Natural killer cell (primary cell): Measurements from ENCODE around the gene F12. TPM values are rescaled to one million over a fixed set of nuclear protein-coding genes. Genes with fewer than 3 reads are reported as not detected.

Experiments
- ATAC-seq, 3 donors: fragments of 150-1000 bp in 2 of 3; fragments of 200-7000 bp in 1 of 3; cut with Tn5 transposase; 1 replicate in 1 of 3; 2 replicates in 2 of 3; pipeline ENCODE4 v1.10.0; 2021; ENCODE audit warnings: mild to moderate bottlenecking in 2 of 3, moderate library complexity in 2 of 3
- DNase-seq, 2 donors: peaks; one replicate each; pipeline versions ENCODE4 v3.0.0 to v3.0.0-alpha.2; 2013 to 2021; ENCODE audit warnings: mixed read lengths in 1 of 2
- H3K27ac ChIP-seq: one replicate; pipeline ENCODE4 v1.5.1; 2013; ENCODE audit warnings: mild to moderate bottlenecking, low read length
- H3K27me3 ChIP-seq: one replicate; pipeline ENCODE4 v1.6.1; 2013; ENCODE audit warnings: low read length; ENCODE audit not compliant: control insufficient read depth, insufficient read depth
- H3K36me3 ChIP-seq: one replicate; pipeline ENCODE4 v1.6.1; 2013; ENCODE audit warnings: low read length; ENCODE audit not compliant: control insufficient read depth, insufficient read depth
- H3K4me1 ChIP-seq: one replicate; pipeline ENCODE4 v1.6.1; 2013; ENCODE audit warnings: low read length; ENCODE audit not compliant: control insufficient read depth, insufficient read depth
- H3K4me3 ChIP-seq: one replicate; pipeline ENCODE4 v1.5.1; 2013; ENCODE audit warnings: low read length
- H3K9me3 ChIP-seq: one replicate; pipeline ENCODE4 v1.6.1; 2013; ENCODE audit warnings: low read length; ENCODE audit not compliant: control insufficient read depth, insufficient read depth
- H3K27ac Mint-ChIP-seq, 2 donors: one replicate each; pipeline ENCODE4 v1.8.0; 2022; ENCODE audit warnings: mild to moderate bottlenecking in 2 of 2, mixed read lengths in 2 of 2, moderate library complexity in 1 of 2
- H3K27me3 Mint-ChIP-seq, 2 donors: one replicate each; pipeline ENCODE4 v1.8.0; 2022; ENCODE audit warnings: low read depth in 2 of 2, mixed read lengths in 2 of 2
- H3K36me3 Mint-ChIP-seq: one replicate; pipeline ENCODE4 v1.8.0; 2022; ENCODE audit warnings: mixed read lengths
- H3K4me1 Mint-ChIP-seq, 2 donors: one replicate each; pipeline ENCODE4 v1.8.0; 2022; ENCODE audit warnings: mixed read lengths in 2 of 2
- H3K4me3 Mint-ChIP-seq: one replicate; pipeline ENCODE4 v1.8.0; 2022; ENCODE audit warnings: mild to moderate bottlenecking, moderate library complexity, mixed read lengths
- H3K9me3 Mint-ChIP-seq, 2 donors: one replicate each; pipeline ENCODE4 v1.8.0; 2022; ENCODE audit warnings: mixed read lengths in 2 of 2
- CTCF ChIP-seq: fragments of 200-600 bp; IDR thresholded peaks from one replicate; pipeline ENCODE4 v1.8.0; 2022; ENCODE audit warnings: antibody characterized with exemption
- WGBS: methylation state at CpG from one replicate; pipeline ENCODE4 v1.1.7; 2013; ENCODE audit warnings: missing lambda C conversion rate; ENCODE audit not compliant: insufficient coverage; 5-methylcytosine and 5-hydroxymethylcytosine counted together
- intact Hi-C: fragments of 100-400 bp; cut with micrococcal nuclease; formaldehyde crosslinking; loops from one replicate; pipeline ENCODE4 v1.14.2; 2022
- total RNA-seq, 4 donors: library from RNA; stranded (reverse); fragments of 120-200 nt in 1 of 4; gene quantifications; one replicate each; pipeline versions ENCODE4 v1.2.3 to v1.2.4, GENCODE V29; 2013 to 2022

Gene F12
- total RNA-seq, 3 donors from 2014 or later (not counting 1 experiment from before 2014, with no cell fraction given): 0.66 to 1.7 (median 0.93) TPM

GRCh38 chr5:177354711-177355110, 54.7 kb downstream of the F12 start:
- H3K27ac ChIP-seq: no peak overlapping the region
- DNase-seq (no peak), ATAC-seq (no peak)
- H3K27me3 Mint-ChIP-seq: no peaks in the 10 kb centered on the region
- H3K27me3 ChIP-seq: no peaks in the 10 kb centered on the region
- H3K9me3 ChIP-seq: no peaks in the 10 kb centered on the region
- H3K4me1 ChIP-seq: peaks cover 66% of the 10 kb centered on the region
- TF ChIP-seq CTCF: no peak
- H3K27ac Mint-ChIP-seq: peak overlapping the region; percentile 7 to 23
- no peaks in the 10 kb centered on the region for H3K9me3 Mint-ChIP-seq
- no peak overlapping the region for H3K4me3 Mint-ChIP-seq
- H3K4me3 ChIP-seq: no peak overlapping the region
- H3K36me3 ChIP-seq: peaks cover 4% of the 10 kb centered on the region
- WGBS: 88% methylated on average over 3 of the region's 3 CpGs
- H3K4me1 Mint-ChIP-seq: peaks cover 68 to 73% of the 10 kb centered on the region in 2 donors
- no peaks in the 10 kb centered on the region for H3K36me3 Mint-ChIP-seq
- intact Hi-C loops: loop anchor here (5.0 kb wide), 2 partner anchors 38 to 42 kb away; partner anchors contain the start of gene MXD3

GRCh38 chr5:177354256-177354655, 55.1 kb downstream of the F12 start:
- Mint-ChIP-seq H3K4me1 (peaks cover 68 to 73% of the 10 kb centered on the region in 2 donors), H3K27me3 (no peaks in the 10 kb centered on the region), H3K4me3 (no peak overlapping the region), H3K27ac (peak overlapping the region; percentile 7 to 23), H3K36me3 (no peaks in the 10 kb centered on the region), H3K9me3 (no peaks in the 10 kb centered on the region)
- TF ChIP-seq CTCF: no peak
- Histone ChIP-seq H3K4me3 (no peak overlapping the region), H3K9me3 (no peaks in the 10 kb centered on the region), H3K4me1 (peaks cover 62% of the 10 kb centered on the region), H3K27ac (no peak overlapping the region), H3K36me3 (peaks cover 4% of the 10 kb centered on the region), H3K27me3 (no peaks in the 10 kb centered on the region)
- ATAC-seq (no peak), DNase-seq (no peak)
- 97% methylated on average over 2 of the region's 3 CpGs for WGBS
- intact Hi-C loops: no loop called here

GRCh38 chr5:177353093-177353492, 56.3 kb downstream of the F12 start:
- intact Hi-C loops: no loop called here
- peaks cover 54% of the 10 kb centered on the region for H3K4me1 ChIP-seq
- no peaks in the 10 kb centered on the region for H3K9me3 Mint-ChIP-seq
- H3K27ac Mint-ChIP-seq: no peak overlapping the region
- 87% methylated on average over 3 of the region's 5 CpGs for WGBS
- no peak overlapping the region for H3K4me3 Mint-ChIP-seq
- TF ChIP-seq CTCF: no peak
- no peaks in the 10 kb centered on the region for H3K27me3 ChIP-seq
- H3K27me3 Mint-ChIP-seq: no peaks in the 10 kb centered on the region
- no peak for ATAC-seq
- H3K4me1 Mint-ChIP-seq: peaks cover 66% of the 10 kb centered on the region in 2 donors
- H3K9me3 ChIP-seq: no peaks in the 10 kb centered on the region
- no peaks in the 10 kb centered on the region for H3K36me3 Mint-ChIP-seq
- no peak overlapping the region for H3K4me3 ChIP-seq
- H3K36me3 ChIP-seq: peaks cover 7% of the 10 kb centered on the region
- no peak overlapping the region for H3K27ac ChIP-seq
- no peak for DNase-seq

Other genes starting within 250 kb of the F12 start
- 10 to 100 TPM; 42.5 to 55.4 (median 49.5) TPM for gene RAB24, start 105.8 kb downstream of the F12 start, total RNA-seq
- 10 to 100 TPM; 76.6 to 99.3 (median 91.6) TPM for gene PRELID1, start 105.8 kb downstream of the F12 start, total RNA-seq
- gene MXD3, start 97.7 kb downstream of the F12 start, total RNA-seq: 10 to 100 TPM; 10.9 to 15.0 (median 15.0) TPM
- 100 to 1,000 TPM; 112 to 124 (median 114) TPM for gene LMAN2, start 57.9 kb downstream of the F12 start, total RNA-seq
- gene RGS14, start 51.6 kb downstream of the F12 start, total RNA-seq: 10 to 100 TPM; 57.3 to 87.0 (median 66.1) TPM
- under 1 TPM; 0.50 to 0.66 (median 0.63) TPM for gene SLC34A1, start 25.1 kb downstream of the F12 start, total RNA-seq
- gene PFN3, start 8.9 kb downstream of the F12 start, total RNA-seq: not detected
- gene GRK6, start 17.1 kb upstream of the F12 start, total RNA-seq: 100 to 1,000 TPM; 173 to 221 (median 190) TPM
- 10 to 100 TPM; 21.6 to 27.9 (median 23.3) TPM for gene PRR7, start 37.2 kb upstream of the F12 start, total RNA-seq
- 10 to 100 TPM; 13.7 to 25.2 (median 15.0) TPM for gene DBN1, start 64.1 kb upstream of the F12 start, total RNA-seq
- 10 to 100 TPM in 2 of 3 donors, 1 to 10 TPM in 1; 9.7 to 58.7 (median 14.7) TPM for gene PDLIM7, start 88.0 kb upstream of the F12 start, total RNA-seq
- 10 to 100 TPM in 1 of 3 donors, 1 to 10 TPM in 2; 3.5 to 19.8 (median 9.1) TPM for gene DOK3, start 100.3 kb upstream of the F12 start, total RNA-seq
- gene DDX41, start 107.4 kb upstream of the F12 start, total RNA-seq: 100 to 1,000 TPM in 1 of 3 donors, 10 to 100 TPM in 2; 66.6 to 106 (median 78.3) TPM
- gene FAM193B, start 145.0 kb upstream of the F12 start, total RNA-seq: 100 to 1,000 TPM; 203 to 235 (median 216) TPM
- 100 to 1,000 TPM in 1 of 3 donors, 10 to 100 TPM in 2; 91.2 to 114 (median 94.4) TPM for gene TMED9, start 182.6 kb upstream of the F12 start, total RNA-seq
- gene B4GALT7, start 190.6 kb upstream of the F12 start, total RNA-seq: 10 to 100 TPM; 28.7 to 38.5 (median 28.7) TPM